Pancreas (tissue), 10 donors: ENCODE results near the gene MKNK2. TPM values are rescaled to one million over a fixed set of nuclear protein-coding genes. Genes with fewer than 3 reads are reported as not detected.

Source experiments
- ATAC-seq, 4 donors: fragments of 200-7000 bp; cut with Tn5 transposase; one replicate each; pipeline versions ENCODE4 v1.8.0 to v1.9.1; 2020; ENCODE audit warnings: mild to moderate bottlenecking in 4 of 4, moderate library complexity in 4 of 4
- DNase-seq, 6 donors: peaks; one replicate each; pipeline ENCODE4 v3.0.0-alpha.2; 2020
- FAIRE-seq: peaks from 2 replicates; lab custom pipeline; 2012; peaks lifted over from hg19 to GRCh38; lab: Jason Lieb, UNC
- H3K27ac ChIP-seq, 4 donors: fragments of 200-600 bp; sonication (generic); 1 replicate in 3 of 4; 2 replicates in 1 of 4; pipeline versions ENCODE4 v1.5.0 to v1.8.0; 2020
- H3K27me3 ChIP-seq, 4 donors: fragments of 200-600 bp; one replicate each; pipeline ENCODE4 v1.8.0; 2021
- H3K36me3 ChIP-seq, 3 donors: fragments of 200-600 bp; sonication (generic) in 1 of 3; one replicate each; pipeline versions ENCODE4 v1.5.0 to v1.8.0; 2020 to 2021
- H3K4me1 ChIP-seq, 3 donors: fragments of 200-600 bp; one replicate each; pipeline ENCODE4 v1.8.0; 2021
- H3K4me3 ChIP-seq, 4 donors: fragments of 200-600 bp; sonication (generic) in 2 of 4; one replicate each; pipeline versions ENCODE4 v1.5.0 to v1.8.0; 2020 to 2021
- H3K9me3 ChIP-seq, 4 donors: fragments of 200-600 bp; one replicate each; pipeline ENCODE4 v1.8.0; 2021
- CTCF ChIP-seq, 4 donors: fragments of 200-600 bp; sonication (generic) in 3 of 4; IDR thresholded peaks; one replicate each; pipeline versions ENCODE4 v1.5.0 to v1.8.0; 2021; ENCODE audit warnings: antibody characterized with exemption in 4 of 4
- WGBS, 2 donors: extraction: QIAGEN DNeasy Blood & Tissue Kit; methylation state at CpG; one replicate each; pipeline ENCODE4 v1.1.7; 2013; 5-methylcytosine and 5-hydroxymethylcytosine counted together
- intact Hi-C, 3 donors: fragments of 100-400 bp; cut with DNase I; formaldehyde crosslinking; loops; one replicate each; pipeline versions ENCODE4 v1.11.1 to v1.14.2; 2022
- polyA plus RNA-seq, 2 donors: library from polyadenylated mRNA; stranded (reverse); fragments of 200-250 nt; gene quantifications; one replicate each; pipeline ENCODE4 v1.2.3, GENCODE V29; 2013
- total RNA-seq, 6 donors: library from RNA; stranded (reverse); fragmentation: NEBNext Ultra II Directional in 4 of 6; extraction: Animal tissue kit (Norgen Biotek cat#: 25700) in 4 of 6; gene quantifications; one replicate each; pipeline versions ENCODE4 v1.2.1 to v1.2.4, GENCODE V29; 2021 to 2023
- donor health status: healthy with polysubstance abuse.
- donor health status: DM: no; HTN: no; CAD: no; lungs with moderate emphysema.
- donor health status: DM: no; HTN: no; CAD: no.
- donor health status: control.
- donor health status: control.
- donor health status: Bipolar disorder and iron deficiency.
- donor health status: DM: yes; HTN: yes; CAD: no.
- donor health status: DM: no; HTN: no; CAD: no.
- donor health status: DM: no; HTN: no; CAD: no.
- donor health status: DM: yes; HTN: yes; CAD: no.

MKNK2 gene
- total and polyA plus RNA-seq, 8 donors = 102 to 446 (median 239) TPM

- intact Hi-C loops = loop anchor here in 2 of 3 donors (5.0 kb wide), 2 partner anchors 45 to 50 kb away; no protein-coding TSS in a partner anchor
- H3K27me3 ChIP-seq = no peaks in the 10 kb centered on the region
- no peaks in the 10 kb centered on the region for H3K9me3 ChIP-seq
- TF ChIP-seq CTCF (IDR thresholded peaks at IDR 0.05) = no peak
- no peak overlapping the region for H3K27ac ChIP-seq
- H3K36me3 ChIP-seq = no peaks in the 10 kb centered on the region
- no peak for DNase-seq
- 93 to 100% methylated on average over 2 of the region's 2 CpGs for WGBS, 2 donors
- no peak for ATAC-seq
- no peak for FAIRE-seq
- H3K4me1 ChIP-seq = no peaks in the 10 kb centered on the region
- no peak overlapping the region for H3K4me3 ChIP-seq
Measured at GRCh38 chr19:2022289-2022688, 28.8 kb downstream of the MKNK2 start.

GRCh38 chr19:2021453-2022140 is 29.4 kb downstream of the MKNK2 start:
- no peak overlapping the region for H3K4me3 ChIP-seq
- FAIRE-seq (no peak), ATAC-seq (no peak), DNase-seq (no peak)
- no peak overlapping the region for H3K27ac ChIP-seq
- no peaks in the 10 kb centered on the region for H3K27me3 ChIP-seq
- 71 to 91% methylated on average over 4 of the region's 4 CpGs for WGBS, 2 donors
- H3K4me1 ChIP-seq = no peaks in the 10 kb centered on the region
- intact Hi-C loops = loop anchor here in 2 of 3 donors (5.0 kb wide), 2 partner anchors 46 to 51 kb away; no protein-coding TSS in a partner anchor
- no peaks in the 10 kb centered on the region for H3K36me3 ChIP-seq
- TF ChIP-seq CTCF (IDR thresholded peaks at IDR 0.05) = no peak
- no peaks in the 10 kb centered on the region for H3K9me3 ChIP-seq

GRCh38 chr19:2018752-2019151 is 32.3 kb downstream of the MKNK2 start:
- no peak for ATAC-seq
- no peaks in the 10 kb centered on the region for H3K4me1 ChIP-seq
- H3K27ac ChIP-seq = no peak overlapping the region
- no peak for TF ChIP-seq CTCF (IDR thresholded peaks at IDR 0.05)
- H3K4me3 ChIP-seq = no peak overlapping the region
- DNase-seq = no peak
- intact Hi-C loops = no loop called here
- H3K9me3 ChIP-seq = no peaks in the 10 kb centered on the region
- no peaks in the 10 kb centered on the region for H3K36me3 ChIP-seq
- H3K27me3 ChIP-seq = no peaks in the 10 kb centered on the region
- 91 to 94% methylated on average over 11 to 13 of the region's 13 CpGs for WGBS, 2 donors
- no peak for FAIRE-seq

GRCh38 chr19:2016041-2016807 is 34.8 kb downstream of the MKNK2 start:
- no peaks in the 10 kb centered on the region for H3K9me3 ChIP-seq
- DNase-seq (peak; percentile 54 to 88 (median 79)), ATAC-seq (peak; percentile 78 to 87 (median 86)), FAIRE-seq (no peak)
- intact Hi-C loops = no loop called here
- H3K4me3 ChIP-seq = peak overlapping the region in 2 of 4 donors; percentile 18 to 26
- 71 to 72% methylated on average over 23 of the region's 23 CpGs for WGBS, 2 donors
- no peaks in the 10 kb centered on the region for H3K27me3 ChIP-seq
- H3K27ac ChIP-seq = peak overlapping the region in 1 of 4 donors; percentile 10
- no peaks in the 10 kb centered on the region for H3K36me3 ChIP-seq
- no peaks in the 10 kb centered on the region for H3K4me1 ChIP-seq
- TF ChIP-seq CTCF (IDR thresholded peaks at IDR 0.05) = no peak
